Stimulated activated effector memory CD8-positive, alpha-beta T cell treated with anti-CD3 and anti-CD28 coated beads, Interleukin-12 subunit alpha, Interleukin-12 subunit beta, amount 100 ng/mL, for 72 hours (primary cell): ENCODE measurements around the gene TRAF3IP1.
"Not testable (repeated sequence)": the region's sequence is repeated elsewhere in the genome, so short reads cannot be mapped to it uniquely, and the experiment has no call there.

Source experiments
- ATAC-seq: fragments of 150-1000 bp; cut with Tn5 transposase; 2 replicates; pipeline ENCODE4 v1.10.0; 2021
- DNase-seq, 2 donors: peaks; one replicate each; pipeline ENCODE4 v3.0.0; 2021 to 2022; ENCODE audit warnings: low spot score in 2 of 2
- H3K27ac Mint-ChIP-seq: one replicate; pipeline ENCODE4 v1.8.0; 2022; ENCODE audit warnings: mild to moderate bottlenecking, mixed read lengths
- H3K36me3 Mint-ChIP-seq: one replicate; pipeline ENCODE4 v1.8.0; 2022; ENCODE audit warnings: mild to moderate bottlenecking, mixed read lengths
- H3K4me1 Mint-ChIP-seq: one replicate; pipeline ENCODE4 v1.8.0; 2022; ENCODE audit warnings: mixed read lengths
- H3K4me3 Mint-ChIP-seq: one replicate; pipeline ENCODE4 v1.8.0; 2022; ENCODE audit warnings: mild to moderate bottlenecking, mixed read lengths
- H3K9me3 Mint-ChIP-seq: one replicate; pipeline ENCODE4 v1.8.0; 2022; ENCODE audit warnings: mixed read lengths

The TRAF3IP1 gene

DNA sequence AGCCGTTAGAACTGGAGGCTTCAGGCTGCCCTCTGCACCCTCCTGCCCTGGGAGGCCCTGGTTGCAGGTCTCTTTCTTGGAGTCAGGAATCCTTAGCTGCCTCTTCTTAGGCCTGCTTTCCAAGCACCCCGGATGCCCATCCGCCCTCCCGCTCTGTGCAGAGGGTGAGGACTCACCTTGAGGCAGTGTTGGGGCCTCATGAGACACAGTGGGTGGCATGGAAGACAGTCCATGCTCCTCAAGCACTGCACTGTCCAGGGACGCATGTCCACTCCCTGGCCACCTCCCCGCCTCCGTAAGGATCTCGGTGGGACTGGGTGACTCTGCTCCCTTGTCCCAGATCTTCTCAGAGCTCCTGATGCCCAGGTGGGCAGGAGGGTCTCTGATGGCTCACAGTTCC lies 5.7 kb upstream of the TRAF3IP1 start:
- H3K4me1 Mint-ChIP-seq = no peaks in the 10 kb centered on the region
- H3K36me3 Mint-ChIP-seq = no peaks in the 10 kb centered on the region
- peak overlapping the region; percentile 20 for H3K27ac Mint-ChIP-seq
- no peak overlapping the region for H3K4me3 Mint-ChIP-seq
- H3K9me3 Mint-ChIP-seq = no peaks in the 10 kb centered on the region
- ATAC-seq = no peak
- no peak for DNase-seq

GRCh38 chr2:238315031-238315595 lies 5.2 kb upstream of the TRAF3IP1 start:
- Mint-ChIP-seq H3K27ac (no peak overlapping the region), H3K9me3 (no peaks in the 10 kb centered on the region), H3K4me1 (no peaks in the 10 kb centered on the region), H3K36me3 (no peaks in the 10 kb centered on the region), H3K4me3 (no peak overlapping the region)
- DNase-seq (no peak), ATAC-seq (no peak)

- ATAC-seq (peak; percentile 61), DNase-seq (no peak)
- Mint-ChIP-seq H3K36me3 (no peaks in the 10 kb centered on the region), H3K9me3 (no peaks in the 10 kb centered on the region), H3K27ac (no peak overlapping the region), H3K4me3 (peak overlapping the region; percentile 65), H3K4me1 (peaks cover 18% of the 10 kb centered on the region)
Observed at GRCh38 chr2:238320648-238321281, 447 bp downstream of the TRAF3IP1 start.

DNA sequence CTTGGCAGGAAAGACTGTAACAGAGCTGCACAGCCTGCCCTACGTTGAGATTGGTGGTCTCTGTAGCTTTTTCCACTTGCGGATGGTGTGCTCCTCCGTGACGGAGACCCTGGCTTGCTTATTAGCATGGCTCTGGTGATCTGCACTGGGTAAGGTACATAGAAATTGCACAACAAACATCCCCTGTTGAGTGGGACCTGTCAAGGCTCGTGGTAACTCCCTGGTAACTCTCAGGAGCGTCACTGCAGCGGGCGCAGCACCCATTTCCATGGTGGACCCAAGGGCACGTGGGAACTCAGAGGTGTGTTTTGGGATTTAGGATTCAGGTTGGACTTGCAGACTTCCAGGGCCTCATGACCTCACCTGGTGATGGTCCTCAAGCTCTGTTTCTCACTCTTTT lies 1.1 kb downstream of the TRAF3IP1 start:
- no peaks in the 10 kb centered on the region for H3K9me3 Mint-ChIP-seq
- peak overlapping the region; percentile 65 for H3K4me3 Mint-ChIP-seq
- H3K27ac Mint-ChIP-seq = no peak overlapping the region
- no peak for ATAC-seq
- H3K36me3 Mint-ChIP-seq = no peaks in the 10 kb centered on the region
- peaks cover 18% of the 10 kb centered on the region for H3K4me1 Mint-ChIP-seq
- DNase-seq = no peak

GRCh38 chr2:238322001-238322411 lies 1.7 kb downstream of the TRAF3IP1 start:
- H3K9me3 Mint-ChIP-seq = no peaks in the 10 kb centered on the region
- H3K4me1 Mint-ChIP-seq = peaks cover 18% of the 10 kb centered on the region
- DNase-seq = no peak

GRCh38 chr2:238324248-238324647 lies 3.9 kb downstream of the TRAF3IP1 start:
- not testable (repeated sequence) for H3K9me3 Mint-ChIP-seq, DNase-seq, ATAC-seq, H3K36me3 Mint-ChIP-seq, H3K4me3 Mint-ChIP-seq
- Mint-ChIP-seq H3K4me1 (peaks cover 18% of the 10 kb centered on the region), H3K27ac (peak overlapping the region; percentile 6)

More at GRCh38 chr2:238322001-238322411, 1.7 kb downstream of the TRAF3IP1 start:
- Mint-ChIP-seq H3K36me3 (no peaks in the 10 kb centered on the region), H3K4me3 (peak overlapping the region; percentile 65), H3K27ac (no peak overlapping the region)
- ATAC-seq = no peak

DNA sequence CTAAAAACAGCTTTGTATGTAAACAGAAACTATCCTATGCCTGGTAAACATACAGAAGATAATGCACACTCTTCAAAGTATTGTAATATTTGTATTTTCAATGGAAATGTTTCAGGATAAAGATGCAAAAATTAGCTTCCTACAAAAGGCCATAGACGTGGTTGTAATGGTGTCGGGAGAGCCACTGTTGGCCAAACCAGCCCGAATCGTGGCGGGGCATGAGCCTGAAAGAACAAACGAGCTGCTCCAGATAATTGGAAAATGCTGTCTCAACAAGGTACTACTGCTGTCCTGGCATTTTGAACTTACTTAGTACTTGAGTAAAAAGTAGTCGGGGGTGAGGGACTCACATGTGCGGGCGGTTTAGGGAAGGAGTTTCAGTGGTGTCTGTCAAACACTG lies 5.4 kb downstream of the TRAF3IP1 start:
- no peak for ATAC-seq
- H3K27ac Mint-ChIP-seq = peak overlapping the region; percentile 6
- H3K36me3 Mint-ChIP-seq = peaks cover 15% of the 10 kb centered on the region
- H3K4me3 Mint-ChIP-seq = no peak overlapping the region
- H3K9me3 Mint-ChIP-seq = no peaks in the 10 kb centered on the region
- no peak for DNase-seq
- peaks cover 18% of the 10 kb centered on the region for H3K4me1 Mint-ChIP-seq

DNA sequence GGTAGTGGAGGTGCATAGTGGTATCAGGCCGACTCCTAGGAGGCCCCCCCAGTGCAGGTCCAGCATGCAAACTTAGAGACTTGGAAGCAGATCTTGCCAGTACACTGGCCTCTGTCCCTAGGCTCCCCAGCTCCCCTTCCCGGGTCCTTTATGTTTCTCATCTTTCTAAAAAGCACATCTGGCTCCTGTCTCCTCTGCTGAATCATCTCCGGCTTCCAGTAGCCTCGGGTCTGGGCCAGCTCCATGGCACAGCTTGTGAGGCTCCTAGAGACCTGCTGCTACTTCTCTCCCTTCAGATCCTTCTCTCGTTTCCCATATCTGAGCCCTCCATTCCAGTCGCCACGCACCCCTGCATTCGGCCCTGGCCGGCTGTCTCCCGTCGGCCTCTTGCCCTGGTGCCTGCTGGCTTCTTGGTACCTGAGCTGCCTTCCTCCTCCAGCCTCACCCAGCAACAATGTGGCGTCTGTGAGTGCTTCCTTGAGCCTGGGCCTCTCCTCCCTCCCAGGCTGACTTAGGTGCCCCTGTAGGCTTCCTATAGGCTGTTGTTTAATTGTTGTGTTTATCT lies 6.6 kb downstream of the TRAF3IP1 start:
- Mint-ChIP-seq H3K4me3 (no peak overlapping the region), H3K27ac (no peak overlapping the region), H3K9me3 (no peaks in the 10 kb centered on the region), H3K36me3 (peaks cover 15% of the 10 kb centered on the region), H3K4me1 (peaks cover 11% of the 10 kb centered on the region)
- DNase-seq (no peak), ATAC-seq (no peak)

DNA sequence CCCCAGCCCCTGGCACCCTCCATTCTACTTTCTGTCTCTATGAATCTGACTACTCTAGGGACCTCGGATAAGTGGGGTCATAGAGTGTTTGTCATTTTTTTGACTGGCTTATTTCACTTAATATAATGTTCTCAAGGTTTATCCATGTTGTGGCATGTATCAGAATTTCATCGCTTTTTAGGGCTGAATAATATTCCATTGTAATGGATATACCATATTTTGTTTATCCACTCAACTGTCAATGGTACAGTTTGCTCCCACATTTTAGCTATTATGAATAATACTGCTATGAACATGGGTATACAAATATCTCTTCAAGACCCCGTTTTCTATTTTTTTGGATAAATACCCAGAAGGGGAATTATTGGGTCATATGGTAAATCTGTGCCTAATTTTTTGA lies 7.4 kb downstream of the TRAF3IP1 start:
- ATAC-seq = no peak
- H3K36me3 Mint-ChIP-seq = peaks cover 15% of the 10 kb centered on the region
- H3K4me1 Mint-ChIP-seq = peaks cover 8% of the 10 kb centered on the region
- no peak overlapping the region for H3K4me3 Mint-ChIP-seq
- H3K27ac Mint-ChIP-seq = no peak overlapping the region
- H3K9me3 Mint-ChIP-seq = no peaks in the 10 kb centered on the region
- no peak for DNase-seq

- DNase-seq (no peak), ATAC-seq (no peak)
- H3K27ac Mint-ChIP-seq = no peak overlapping the region
- H3K4me1 Mint-ChIP-seq = no peaks in the 10 kb centered on the region
- no peak overlapping the region for H3K4me3 Mint-ChIP-seq
- no peaks in the 10 kb centered on the region for H3K9me3 Mint-ChIP-seq
- H3K36me3 Mint-ChIP-seq = peaks cover 33% of the 10 kb centered on the region
Observed at GRCh38 chr2:238330391-238330790, 10.1 kb downstream of the TRAF3IP1 start.

- Mint-ChIP-seq H3K36me3 (peaks cover 34% of the 10 kb centered on the region), H3K4me3 (no peak overlapping the region)
Observed at GRCh38 chr2:238331916-238332315, 11.6 kb downstream of the TRAF3IP1 start.

GRCh38 chr2:238334885-238335284 lies 14.6 kb downstream of the TRAF3IP1 start:
- no peaks in the 10 kb centered on the region for H3K9me3 Mint-ChIP-seq
- no peak overlapping the region for H3K4me3 Mint-ChIP-seq
- ATAC-seq = no peak
- peaks cover 26% of the 10 kb centered on the region for H3K36me3 Mint-ChIP-seq
- no peak overlapping the region for H3K27ac Mint-ChIP-seq
- H3K4me1 Mint-ChIP-seq = peaks cover 9% of the 10 kb centered on the region
- DNase-seq = no peak

More at GRCh38 chr2:238331916-238332315, 11.6 kb downstream of the TRAF3IP1 start:
- H3K9me3 Mint-ChIP-seq = no peaks in the 10 kb centered on the region
- H3K27ac Mint-ChIP-seq = no peak overlapping the region
- ATAC-seq = no peak
- no peak for DNase-seq
- peaks cover 5% of the 10 kb centered on the region for H3K4me1 Mint-ChIP-seq

GRCh38 chr2:238335591-238335990 lies 15.3 kb downstream of the TRAF3IP1 start:
- not testable (repeated sequence) for DNase-seq, H3K4me1 Mint-ChIP-seq, H3K4me3 Mint-ChIP-seq, ATAC-seq, H3K9me3 Mint-ChIP-seq, H3K27ac Mint-ChIP-seq
- H3K36me3 Mint-ChIP-seq = peaks cover 25% of the 10 kb centered on the region

- H3K27ac Mint-ChIP-seq = no peak overlapping the region
- peaks cover 25% of the 10 kb centered on the region for H3K36me3 Mint-ChIP-seq
- no peak overlapping the region for H3K4me3 Mint-ChIP-seq
Observed at GRCh38 chr2:238336151-238336550, 15.8 kb downstream of the TRAF3IP1 start.

DNA sequence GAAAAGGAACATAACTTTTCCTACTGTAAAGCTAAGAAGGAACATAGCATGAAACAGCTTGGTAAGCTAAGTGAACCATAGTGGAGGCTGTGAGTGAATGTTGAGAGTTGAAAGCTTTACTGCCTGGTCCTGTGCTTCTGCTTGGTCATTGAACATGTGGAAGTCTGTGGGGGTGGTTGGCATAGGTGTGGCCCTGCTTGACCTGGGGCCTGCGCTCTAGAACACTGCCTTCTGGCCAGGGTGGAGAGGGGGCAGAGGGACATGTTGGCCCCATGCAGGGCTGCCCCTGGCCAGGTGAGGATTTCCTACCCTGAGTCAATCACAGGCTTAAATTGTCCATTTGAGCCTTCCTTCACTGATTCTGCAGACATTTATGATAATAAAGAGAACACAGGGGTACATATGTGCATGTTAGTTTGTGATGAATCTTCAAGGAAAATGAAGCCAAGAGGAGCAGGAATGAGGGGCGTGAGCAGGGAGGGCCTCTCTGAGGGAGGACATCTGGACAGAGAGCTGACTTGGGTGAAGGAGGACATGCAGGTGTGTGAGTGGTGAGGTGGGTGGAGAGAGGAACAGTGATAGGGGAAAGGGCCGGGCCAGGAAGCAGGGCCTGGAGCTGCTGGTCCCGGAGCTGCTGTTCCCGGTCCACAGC lies 16.6 kb downstream of the TRAF3IP1 start:
- Mint-ChIP-seq H3K4me1 (peaks cover 9% of the 10 kb centered on the region), H3K4me3 (no peak overlapping the region), H3K36me3 (peaks cover 25% of the 10 kb centered on the region), H3K9me3 (no peaks in the 10 kb centered on the region), H3K27ac (peak overlapping the region; percentile 33)
- DNase-seq (no peak), ATAC-seq (no peak)

More at GRCh38 chr2:238336151-238336550, 15.8 kb downstream of the TRAF3IP1 start:
- H3K4me1 Mint-ChIP-seq = peaks cover 9% of the 10 kb centered on the region
- ATAC-seq (no peak), DNase-seq (no peak)
- H3K9me3 Mint-ChIP-seq = no peaks in the 10 kb centered on the region

- Mint-ChIP-seq H3K36me3 (peaks cover 25% of the 10 kb centered on the region), H3K27ac (peak overlapping the region; percentile 33), H3K4me1 (peaks cover 9% of the 10 kb centered on the region), H3K9me3 (no peaks in the 10 kb centered on the region), H3K4me3 (no peak overlapping the region)
- no peak for DNase-seq
- ATAC-seq = no peak
Observed at GRCh38 chr2:238337846-238338245, 17.5 kb downstream of the TRAF3IP1 start.
